Epithelial cell of esophagus (primary cell): ENCODE results near the gene STOX2.

Experiments
- DNase-seq: peaks from one replicate; pipeline ENCODE4 v3.0.0; 2010; ENCODE audit warnings: low read depth
- H3K4me3 ChIP-seq: 2 replicates; pipeline ENCODE4 v1.5.1; 2011; ENCODE audit warnings: mild to moderate bottlenecking, low read length, control low read depth
- CTCF ChIP-seq: IDR thresholded peaks from 2 replicates; pipeline ENCODE4 v1.5.1; 2011; ENCODE audit warnings: low read depth, mild to moderate bottlenecking, low read length, control low read depth, inconsistent platforms; ENCODE audit not compliant: insufficient read depth; ENCODE audit errors: missing control alignments

The STOX2 gene

GRCh38 chr4:183875251-183875825, 29.8 kb upstream of the STOX2 start:
- no peak for DNase-seq
- no peak overlapping the region for H3K4me3 ChIP-seq
- TF ChIP-seq CTCF, result no peak

GRCh38 chr4:183876268-183876934, 28.7 kb upstream of the STOX2 start:
- peak overlapping the region; percentile 38 for H3K4me3 ChIP-seq
- TF ChIP-seq CTCF, result no peak
- DNase-seq, result peak; percentile 77

- TF ChIP-seq CTCF, result no peak
- no peak overlapping the region for H3K4me3 ChIP-seq
- DNase-seq, result no peak
These were observed 26.7 kb upstream of the STOX2 start for GRCh38 chr4:183878251-183878970.

- H3K4me3 ChIP-seq, result no peak overlapping the region
- no peak for TF ChIP-seq CTCF
- no peak for DNase-seq
These were observed 19.8 kb upstream of the STOX2 start for GRCh38 chr4:183885205-183885720.

- no peak overlapping the region for H3K4me3 ChIP-seq
- DNase-seq, result no peak
- no peak for TF ChIP-seq CTCF
These were observed 17.8 kb upstream of the STOX2 start for GRCh38 chr4:183887351-183887750.

- TF ChIP-seq CTCF, result no peak
- DNase-seq, result no peak
These were observed 16.5 kb upstream of the STOX2 start for GRCh38 chr4:183888564-183888963.

More at GRCh38 chr4:183888564-183888963, 16.5 kb upstream of the STOX2 start:
- H3K4me3 ChIP-seq, result no peak overlapping the region
